ENCODE results near the gene CLRN3. TPM values are rescaled to one million over a fixed set of nuclear protein-coding genes. Genes with fewer than 3 reads are reported as not detected.

Gene CLRN3
- total RNA-seq, 1 donor from 2014 or later: not detected

DNA sequence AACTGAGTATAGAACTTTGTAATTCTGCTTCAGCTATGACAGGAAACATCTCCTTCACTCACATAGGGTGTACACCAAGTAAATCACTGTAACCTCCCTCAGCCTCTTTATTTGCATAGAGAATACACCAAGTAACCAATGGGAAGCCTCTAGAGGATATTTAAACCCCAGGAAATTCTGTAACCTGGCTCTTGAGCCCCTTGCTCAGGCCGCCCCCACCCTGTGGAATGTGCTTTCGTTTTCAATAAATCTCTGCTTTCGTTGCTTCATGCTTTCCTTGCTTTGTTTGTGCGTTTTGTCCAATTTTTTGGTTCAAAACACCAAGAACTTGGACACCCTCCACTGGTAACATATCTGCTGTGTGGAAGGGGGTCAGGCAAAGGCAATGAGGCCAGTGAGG is 60.2 kb downstream of the CLRN3 start:
- ChIA-PET CTCF (no interaction called here), POLR2A (interaction anchor here (0.6 kb wide), 1 partner anchor 1786 kb away, joined by 6 read pairs; no protein-coding TSS in a partner anchor)
- Mint-ChIP-seq H3K4me3 (no peak overlapping the region), H3K4me1 (no peaks in the 10 kb centered on the region), H3K36me3 (ENCODE audit: low read depth) (no peaks in the 10 kb centered on the region), H3K27ac (no peak overlapping the region), H3K9me3 (no peaks in the 10 kb centered on the region), H3K27me3 (peaks cover 20% of the 10 kb centered on the region)
- DNase-seq (no peak), ATAC-seq (ENCODE audit: low read depth) (no peak)
- TF ChIP-seq, protein P1, sequence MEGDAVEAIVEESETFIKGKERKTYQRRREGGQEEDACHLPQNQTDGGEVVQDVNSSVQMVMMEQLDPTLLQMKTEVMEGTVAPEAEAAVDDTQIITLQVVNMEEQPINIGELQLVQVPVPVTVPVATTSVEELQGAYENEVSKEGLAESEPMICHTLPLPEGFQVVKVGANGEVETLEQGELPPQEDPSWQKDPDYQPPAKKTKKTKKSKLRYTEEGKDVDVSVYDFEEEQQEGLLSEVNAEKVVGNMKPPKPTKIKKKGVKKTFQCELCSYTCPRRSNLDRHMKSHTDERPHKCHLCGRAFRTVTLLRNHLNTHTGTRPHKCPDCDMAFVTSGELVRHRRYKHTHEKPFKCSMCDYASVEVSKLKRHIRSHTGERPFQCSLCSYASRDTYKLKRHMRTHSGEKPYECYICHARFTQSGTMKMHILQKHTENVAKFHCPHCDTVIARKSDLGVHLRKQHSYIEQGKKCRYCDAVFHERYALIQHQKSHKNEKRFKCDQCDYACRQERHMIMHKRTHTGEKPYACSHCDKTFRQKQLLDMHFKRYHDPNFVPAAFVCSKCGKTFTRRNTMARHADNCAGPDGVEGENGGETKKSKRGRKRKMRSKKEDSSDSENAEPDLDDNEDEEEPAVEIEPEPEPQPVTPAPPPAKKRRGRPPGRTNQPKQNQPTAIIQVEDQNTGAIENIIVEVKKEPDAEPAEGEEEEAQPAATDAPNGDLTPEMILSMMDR (IDR thresholded peaks at IDR 0.05): no peak
- intact Hi-C loops (cut with micrococcal nuclease): no loop called here

DNA sequence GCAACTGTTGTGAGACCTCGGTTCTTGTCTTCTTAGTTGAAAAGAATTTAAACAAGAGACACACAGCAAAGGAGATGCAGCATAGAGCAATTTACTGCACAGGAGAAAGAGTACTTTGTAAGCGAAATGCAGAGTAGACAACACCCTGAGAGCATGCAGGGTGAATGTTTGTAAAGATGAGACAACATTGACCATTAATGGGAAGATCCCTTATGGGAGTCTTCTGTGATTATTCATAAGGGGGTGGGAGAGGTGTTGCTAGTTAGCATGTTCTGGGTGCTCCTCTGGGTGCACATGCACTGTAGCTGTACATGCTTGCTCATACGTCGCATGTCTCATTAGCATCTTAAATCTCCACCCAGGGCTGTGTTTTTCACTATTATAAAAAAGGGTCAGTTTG is 62.3 kb downstream of the CLRN3 start:
- ATAC-seq (ENCODE audit: low read depth) (no peak), DNase-seq (no peak)
- Mint-ChIP-seq H3K9me3 (no peaks in the 10 kb centered on the region), H3K36me3 (ENCODE audit: low read depth) (no peaks in the 10 kb centered on the region), H3K27me3 (peaks cover 16% of the 10 kb centered on the region), H3K4me3 (no peak overlapping the region), H3K27ac (no peak overlapping the region), H3K4me1 (no peaks in the 10 kb centered on the region)
- intact Hi-C loops (cut with micrococcal nuclease): no loop called here
- ChIA-PET CTCF (no interaction called here), POLR2A (no interaction called here)
- TF ChIP-seq, protein P1 (IDR thresholded peaks at IDR 0.05): no peak

Other genes starting within 250 kb of the CLRN3 start
- gene FOXI2, start 155.8 kb downstream of the CLRN3 start, total RNA-seq: not detected in 2 replicates
- gene PTPRE, start 14.2 kb upstream of the CLRN3 start, total RNA-seq: 28.2 and 36.8 TPM in 2 replicates
- gene MKI67, start 233.5 kb upstream of the CLRN3 start, total RNA-seq: 2.2 and 3.5 TPM in 2 replicates

Measured in activated B cell treated with CpG ODN at 0.5 μM for 24 hours (primary cell).